RWPE1 (cell line): ENCODE data around the gene FGF12.

Experiments
- CTCF ChIA-PET: fragments of 350-600 bp; sonication (Branson Sonifier 250); formaldehyde crosslinking; extraction: SDS; loops from one replicate; lab custom pipeline; 2021; lab: Yijun Ruan, JAX
- POLR2A ChIA-PET: fragments of 400-600 bp; formaldehyde crosslinking; extraction: SDS; loops from one replicate; lab custom pipeline; 2020; ENCODE audit warnings: antibody characterized with exemption; ENCODE audit not compliant: low non-redundant PET; lab: Yijun Ruan, JAX
- DNase-seq: peaks from one replicate; pipeline ENCODE4 v3.0.0; 2012; ENCODE audit warnings: low spot score
- H3K27ac ChIP-seq: fragments of 450-650 bp; 2 replicates; pipeline ENCODE4 v1.5.1; 2017
- TF ChIP-seq, protein P1 (sequence below): fragments of 450-650 bp; conservative IDR thresholded peaks from 2 replicates; pipeline ENCODE4 v1.5.1; 2017; ENCODE audit warnings: low read depth, mild to moderate bottlenecking

FGF12 gene

DNA sequence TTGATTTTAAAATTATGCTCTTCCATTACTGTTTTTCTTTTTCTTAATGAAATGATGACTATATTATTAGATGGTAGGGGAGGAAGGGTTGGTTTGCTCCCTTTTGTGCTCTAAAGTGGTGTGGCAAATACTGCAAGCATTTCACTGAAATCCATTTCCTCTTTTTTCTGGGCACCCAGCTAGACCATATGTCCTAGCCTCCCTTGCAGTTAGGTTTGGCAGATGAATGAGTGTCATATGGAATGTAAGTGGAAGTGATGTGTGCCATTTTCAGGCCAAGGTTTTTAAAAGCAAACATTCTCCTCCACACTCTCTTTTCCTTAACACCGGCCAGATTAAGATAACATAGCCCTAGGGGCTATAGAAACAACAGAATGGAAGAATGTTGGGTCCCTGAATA lies 363.0 kb downstream of the FGF12 start:
- ChIA-PET POLR2A (no interaction called here), CTCF (interaction anchor here (0.7 kb wide), 1 partner anchor 61 kb away, joined by 3 read pairs; no protein-coding TSS in a partner anchor)
- TF ChIP-seq, protein P1, sequence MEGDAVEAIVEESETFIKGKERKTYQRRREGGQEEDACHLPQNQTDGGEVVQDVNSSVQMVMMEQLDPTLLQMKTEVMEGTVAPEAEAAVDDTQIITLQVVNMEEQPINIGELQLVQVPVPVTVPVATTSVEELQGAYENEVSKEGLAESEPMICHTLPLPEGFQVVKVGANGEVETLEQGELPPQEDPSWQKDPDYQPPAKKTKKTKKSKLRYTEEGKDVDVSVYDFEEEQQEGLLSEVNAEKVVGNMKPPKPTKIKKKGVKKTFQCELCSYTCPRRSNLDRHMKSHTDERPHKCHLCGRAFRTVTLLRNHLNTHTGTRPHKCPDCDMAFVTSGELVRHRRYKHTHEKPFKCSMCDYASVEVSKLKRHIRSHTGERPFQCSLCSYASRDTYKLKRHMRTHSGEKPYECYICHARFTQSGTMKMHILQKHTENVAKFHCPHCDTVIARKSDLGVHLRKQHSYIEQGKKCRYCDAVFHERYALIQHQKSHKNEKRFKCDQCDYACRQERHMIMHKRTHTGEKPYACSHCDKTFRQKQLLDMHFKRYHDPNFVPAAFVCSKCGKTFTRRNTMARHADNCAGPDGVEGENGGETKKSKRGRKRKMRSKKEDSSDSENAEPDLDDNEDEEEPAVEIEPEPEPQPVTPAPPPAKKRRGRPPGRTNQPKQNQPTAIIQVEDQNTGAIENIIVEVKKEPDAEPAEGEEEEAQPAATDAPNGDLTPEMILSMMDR = no peak
- H3K27ac ChIP-seq = no peak overlapping the region
- DNase-seq = no peak

DNA sequence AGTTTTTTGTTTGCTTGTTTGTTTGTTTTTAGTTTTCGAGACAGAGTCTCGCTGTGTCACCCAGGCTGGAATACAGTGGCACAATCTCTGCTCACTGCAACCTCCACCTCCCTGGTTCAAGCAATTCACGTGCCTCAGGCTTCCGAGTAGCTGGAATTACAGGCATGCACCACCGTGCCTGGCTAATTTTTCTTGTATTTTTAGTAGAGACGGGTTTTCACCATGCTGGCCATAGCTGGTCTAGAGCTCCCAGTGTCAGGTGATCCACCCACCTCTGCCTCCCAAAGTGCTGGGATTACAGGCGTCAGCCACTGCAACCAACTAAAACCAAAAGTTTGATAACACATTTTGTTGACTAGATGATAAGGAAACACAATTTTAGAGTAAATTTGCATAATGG lies 372.7 kb downstream of the FGF12 start:
- H3K27ac ChIP-seq = no peak overlapping the region
- CTCF ChIA-PET = interaction anchor here (0.6 kb wide), 1 partner anchor 92 kb away, joined by 3 read pairs; no protein-coding TSS in a partner anchor
- no peak for DNase-seq
- POLR2A ChIA-PET = no interaction called here
- TF ChIP-seq, protein P1 = no peak

DNA sequence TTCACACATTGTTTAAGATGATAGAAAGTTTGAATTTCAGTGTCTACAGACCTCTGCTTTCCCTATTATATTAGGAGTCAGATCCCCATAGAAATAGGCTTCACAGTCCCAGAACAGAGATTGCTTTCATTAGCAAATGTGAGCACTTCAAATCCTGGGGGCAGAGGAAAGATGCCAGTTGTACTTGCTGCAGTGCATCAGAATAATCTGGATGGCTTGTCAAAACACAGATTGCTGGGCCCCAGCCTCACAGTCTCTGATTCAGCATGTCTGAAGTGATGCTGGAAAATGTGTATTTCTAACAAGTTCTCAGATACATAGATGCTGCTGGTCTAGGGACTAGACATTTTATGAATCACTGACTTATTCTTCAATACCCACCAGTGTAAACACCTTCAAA lies 375.2 kb downstream of the FGF12 start:
- ChIA-PET POLR2A (no interaction called here), CTCF (no interaction called here)
- TF ChIP-seq, protein P1 = no peak
- no peak for DNase-seq
- no peak overlapping the region for H3K27ac ChIP-seq

DNA sequence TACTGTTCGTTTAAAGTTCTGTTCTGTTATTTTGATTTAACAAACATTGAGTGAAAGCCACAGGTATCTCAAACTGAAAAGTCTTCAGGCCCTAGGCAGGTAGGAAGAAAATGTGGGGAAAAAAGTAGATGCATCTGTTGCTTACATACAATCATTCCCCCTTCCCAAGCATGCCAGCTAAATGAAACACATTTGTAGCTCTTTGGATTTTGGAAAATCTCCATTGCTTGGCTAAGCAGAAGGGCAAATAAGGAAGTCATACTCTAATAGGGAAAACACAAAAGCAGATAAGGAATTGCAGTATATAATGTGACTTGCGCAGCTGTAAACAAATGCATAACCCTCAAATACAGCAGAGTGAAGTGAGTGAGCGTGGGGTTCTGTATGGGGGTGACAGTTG lies 375.9 kb downstream of the FGF12 start:
- no peak overlapping the region for H3K27ac ChIP-seq
- TF ChIP-seq, protein P1 = no peak
- CTCF ChIA-PET = no interaction called here
- POLR2A ChIA-PET = no interaction called here
- DNase-seq = no peak

DNA sequence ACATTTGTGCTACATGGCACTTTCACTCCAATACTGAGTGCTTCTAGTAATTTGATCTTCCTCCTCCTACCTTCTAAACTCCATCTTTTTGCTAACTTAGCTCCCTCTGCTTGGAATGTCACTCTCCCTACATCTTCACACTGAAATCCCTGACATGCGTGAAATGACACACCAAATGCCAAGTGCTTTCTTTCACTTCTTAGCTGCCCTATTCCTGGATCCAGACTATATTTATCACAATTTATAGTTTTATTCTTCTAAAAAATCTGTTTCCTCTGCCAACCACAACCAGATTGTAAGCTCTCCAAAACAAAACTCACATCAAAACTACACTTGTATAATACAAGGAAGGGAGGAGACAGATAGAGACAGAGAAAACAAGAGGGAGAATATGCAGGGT lies 387.3 kb downstream of the FGF12 start:
- TF ChIP-seq, protein P1 = no peak
- ChIA-PET CTCF (no interaction called here), POLR2A (no interaction called here)
- H3K27ac ChIP-seq = no peak overlapping the region
- no peak for DNase-seq

DNA sequence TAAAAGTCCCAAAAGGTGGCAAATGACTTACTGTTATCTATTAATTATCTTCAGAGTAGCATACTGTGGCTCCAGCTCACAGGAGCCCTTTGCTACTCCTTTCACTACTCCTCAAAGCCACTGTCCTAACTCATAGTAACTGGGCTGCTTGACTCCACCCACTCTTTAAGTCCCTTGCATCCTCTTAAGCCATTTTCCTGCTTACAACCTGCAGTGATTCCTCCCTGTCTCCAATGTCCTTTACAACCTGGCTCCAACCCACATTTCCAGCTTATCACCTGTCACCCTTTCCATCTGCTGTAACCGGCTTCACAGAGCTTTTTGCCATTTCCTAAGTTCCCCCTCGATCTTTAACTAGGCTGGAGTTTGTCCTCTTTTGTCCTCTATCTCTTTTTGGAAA lies 388.1 kb downstream of the FGF12 start:
- TF ChIP-seq, protein P1 = no peak
- CTCF ChIA-PET = no interaction called here
- no peak for DNase-seq
- H3K27ac ChIP-seq = no peak overlapping the region
- POLR2A ChIA-PET = no interaction called here

DNA sequence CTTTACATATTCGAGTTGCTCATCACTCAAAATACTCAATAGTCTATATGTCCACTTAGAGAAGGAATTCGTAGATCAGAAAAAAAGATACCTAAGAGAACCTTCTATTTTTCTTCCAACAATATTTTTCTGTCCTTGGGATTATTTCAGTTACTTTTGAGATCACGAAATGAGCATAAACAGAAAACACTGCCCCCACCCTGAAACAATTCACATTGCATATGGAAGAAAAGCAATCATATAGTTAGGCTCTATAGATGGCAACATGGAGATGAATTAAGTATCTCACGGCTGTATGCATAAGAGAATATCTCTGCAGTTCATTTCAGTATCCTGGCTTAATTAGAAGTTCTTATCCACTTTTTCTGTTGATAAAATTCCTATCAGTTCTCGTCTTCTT lies 391.1 kb downstream of the FGF12 start:
- ChIA-PET POLR2A (no interaction called here), CTCF (no interaction called here)
- no peak for DNase-seq
- TF ChIP-seq, protein P1 = no peak
- no peak overlapping the region for H3K27ac ChIP-seq
